NCI-H2029 treated with DMSO at 0.1 percent for 48 hours (cell line): ENCODE data around the gene ABCC9.

Experiments used
- DNase-seq: peaks from one replicate; lab custom pipeline; 2025; lab: John Stamatoyannopoulos, UW

Gene ABCC9

GRCh38 chr12:21877293-21877982 is 63.8 kb downstream of the ABCC9 start:
- DNase-seq = no peak

- no peak for DNase-seq
Measured at GRCh38 chr12:21865846-21866245, 75.4 kb downstream of the ABCC9 start.

GRCh38 chr12:21860534-21860933 is 80.7 kb downstream of the ABCC9 start:
- no peak for DNase-seq

- DNase-seq = no peak
Measured at GRCh38 chr12:21860128-21860527, 81.1 kb downstream of the ABCC9 start.

- no peak for DNase-seq
Measured at GRCh38 chr12:21852251-21852650, 89.0 kb downstream of the ABCC9 start.

- no peak for DNase-seq
Measured at GRCh38 chr12:21851151-21851550, 90.1 kb downstream of the ABCC9 start.

- no peak for DNase-seq
Measured at GRCh38 chr12:21850419-21850818, 90.8 kb downstream of the ABCC9 start.

- DNase-seq = no peak
Measured at GRCh38 chr12:21849878-21850277, 91.3 kb downstream of the ABCC9 start.

GRCh38 chr12:21848192-21848591 is 93.0 kb downstream of the ABCC9 start:
- no peak for DNase-seq

GRCh38 chr12:21843795-21844194 is 97.4 kb downstream of the ABCC9 start:
- no peak for DNase-seq

- DNase-seq = no peak
Measured at GRCh38 chr12:21839776-21840175, 101.5 kb downstream of the ABCC9 start.

- DNase-seq = no peak
Measured at GRCh38 chr12:21837847-21838246, 103.4 kb downstream of the ABCC9 start.

GRCh38 chr12:21831791-21832344 is 109.4 kb downstream of the ABCC9 start:
- no peak for DNase-seq

GRCh38 chr12:21828779-21829178 is 112.4 kb downstream of the ABCC9 start:
- no peak for DNase-seq

- DNase-seq = no peak
Measured at GRCh38 chr12:21828136-21828775, 113.0 kb downstream of the ABCC9 start.

- DNase-seq = no peak
Measured at GRCh38 chr12:21827083-21827482, 114.1 kb downstream of the ABCC9 start.

GRCh38 chr12:21826618-21826910 is 114.7 kb downstream of the ABCC9 start:
- DNase-seq = no peak

GRCh38 chr12:21825886-21826617 is 115.2 kb downstream of the ABCC9 start:
- DNase-seq = no peak

- no peak for DNase-seq
Measured at GRCh38 chr12:21823581-21823980, 117.6 kb downstream of the ABCC9 start.

- DNase-seq = no peak
Measured at GRCh38 chr12:21819678-21820077, 121.5 kb downstream of the ABCC9 start.

- no peak for DNase-seq
Measured at GRCh38 chr12:21819236-21819635, 122.0 kb downstream of the ABCC9 start.

- DNase-seq = no peak
Measured at GRCh38 chr12:21818627-21819026, 122.6 kb downstream of the ABCC9 start.
